GM18505 (cell line): ENCODE measurements around the gene KCNG4.

Experiments
- ATAC-seq: cut with Tn5 transposase; IDR thresholded peaks from one replicate; pipeline ENCODE4 v1.9.1; 2021; ENCODE audit not compliant: unreplicated experiment
- POLR2A ChIP-seq: IDR thresholded peaks from 4 replicates; pipeline ENCODE4 v1.6.1; 2011; ENCODE audit warnings: borderline replicate concordance; ENCODE audit not compliant: insufficient read depth, insufficient read length; ENCODE audit errors: extremely low read depth

Gene KCNG4

GRCh38 chr16:84236671-84237070, 3.1 kb downstream of the KCNG4 start:
- TF ChIP-seq POLR2A = no peak
- ATAC-seq = no peak

- no peak for TF ChIP-seq POLR2A
- ATAC-seq = no peak
Measured at GRCh38 chr16:84234321-84235241, 5.2 kb downstream of the KCNG4 start.

- ATAC-seq = no peak
- no peak for TF ChIP-seq POLR2A
Measured at GRCh38 chr16:84233748-84234147, 6.1 kb downstream of the KCNG4 start.

- no peak for ATAC-seq
- no peak for TF ChIP-seq POLR2A
Measured at GRCh38 chr16:84232969-84233368, 6.8 kb downstream of the KCNG4 start.

- ATAC-seq = no peak
- no peak for TF ChIP-seq POLR2A
Measured at GRCh38 chr16:84232060-84232459, 7.8 kb downstream of the KCNG4 start.

- ATAC-seq = no peak
- TF ChIP-seq POLR2A = no peak
Measured at GRCh38 chr16:84229471-84229870, 10.3 kb downstream of the KCNG4 start.

GRCh38 chr16:84228256-84228838, 11.5 kb downstream of the KCNG4 start:
- TF ChIP-seq POLR2A = no peak
- no peak for ATAC-seq

- no peak for ATAC-seq
- no peak for TF ChIP-seq POLR2A
Measured at GRCh38 chr16:84227548-84227947, 12.3 kb downstream of the KCNG4 start.

GRCh38 chr16:84226026-84226425, 13.8 kb downstream of the KCNG4 start:
- no peak for ATAC-seq
- TF ChIP-seq POLR2A = no peak

GRCh38 chr16:84225571-84225970, 14.2 kb downstream of the KCNG4 start:
- TF ChIP-seq POLR2A = no peak
- ATAC-seq = no peak

- no peak for ATAC-seq
- no peak for TF ChIP-seq POLR2A
Measured at GRCh38 chr16:84225126-84225525, 14.7 kb downstream of the KCNG4 start.

- TF ChIP-seq POLR2A = no peak
- ATAC-seq = no peak
Measured at GRCh38 chr16:84224554-84224953, 15.3 kb downstream of the KCNG4 start.

- TF ChIP-seq POLR2A = no peak
- ATAC-seq = no peak
Measured at GRCh38 chr16:84223456-84223855, 16.4 kb downstream of the KCNG4 start.

- no peak for TF ChIP-seq POLR2A
- ATAC-seq = no peak
Measured at GRCh38 chr16:84220851-84221250, 19.0 kb downstream of the KCNG4 start.
